GM18505 (cell line): ENCODE data around the gene SLC22A16.
"Not testable (repeated sequence)": the region's sequence is repeated elsewhere in the genome, so short reads cannot be mapped to it uniquely, and the experiment has no call there.

Experiments
- ATAC-seq: cut with Tn5 transposase; IDR thresholded peaks from one replicate; pipeline ENCODE4 v1.9.1; 2021; ENCODE audit not compliant: unreplicated experiment
- POLR2A ChIP-seq: IDR thresholded peaks from 4 replicates; pipeline ENCODE4 v1.6.1; 2011; ENCODE audit warnings: borderline replicate concordance; ENCODE audit not compliant: insufficient read depth, insufficient read length; ENCODE audit errors: extremely low read depth

The SLC22A16 gene

GRCh38 chr6:110495949-110496348, 19.5 kb upstream of the SLC22A16 start:
- no peak for ATAC-seq
- no peak for TF ChIP-seq POLR2A

GRCh38 chr6:110493253-110493800, 16.9 kb upstream of the SLC22A16 start:
- no peak for TF ChIP-seq POLR2A
- no peak for ATAC-seq

GRCh38 chr6:110492584-110492983, 16.2 kb upstream of the SLC22A16 start:
- no peak for TF ChIP-seq POLR2A
- ATAC-seq, result no peak

GRCh38 chr6:110491644-110492317, 15.4 kb upstream of the SLC22A16 start:
- TF ChIP-seq POLR2A, result no peak
- ATAC-seq, result no peak

- TF ChIP-seq POLR2A, result no peak
- ATAC-seq, result no peak
Observed at GRCh38 chr6:110491299-110491643, 14.9 kb upstream of the SLC22A16 start.

GRCh38 chr6:110490110-110490509, 13.7 kb upstream of the SLC22A16 start:
- no peak for ATAC-seq
- TF ChIP-seq POLR2A, result no peak

- no peak for ATAC-seq
- no peak for TF ChIP-seq POLR2A
Observed at GRCh38 chr6:110488606-110489190, 12.3 kb upstream of the SLC22A16 start.

- not testable (repeated sequence) for ATAC-seq
Observed at GRCh38 chr6:110487968-110488381, 11.6 kb upstream of the SLC22A16 start.

GRCh38 chr6:110486756-110487155, 10.3 kb upstream of the SLC22A16 start:
- no peak for ATAC-seq
- TF ChIP-seq POLR2A, result no peak

GRCh38 chr6:110485491-110485890, 9.1 kb upstream of the SLC22A16 start:
- TF ChIP-seq POLR2A, result no peak
- no peak for ATAC-seq

- ATAC-seq, result no peak
- TF ChIP-seq POLR2A, result no peak
Observed at GRCh38 chr6:110484321-110484720, 7.9 kb upstream of the SLC22A16 start.

- ATAC-seq, result no peak
- no peak for TF ChIP-seq POLR2A
Observed at GRCh38 chr6:110482774-110483400, 6.5 kb upstream of the SLC22A16 start.

GRCh38 chr6:110481081-110481480, 4.7 kb upstream of the SLC22A16 start:
- TF ChIP-seq POLR2A, result no peak
- ATAC-seq, result no peak

GRCh38 chr6:110475066-110475653, 1.3 kb downstream of the SLC22A16 start:
- ATAC-seq, result no peak

More at GRCh38 chr6:110475066-110475653, 1.3 kb downstream of the SLC22A16 start:
- TF ChIP-seq POLR2A, result no peak
